Right lobe of liver (tissue), 4 donors: ENCODE measurements around the gene PCCA.

Source experiments
- POLR2A ChIP-seq: fragments of 450-650 bp; IDR thresholded peaks from one replicate; pipeline ENCODE4 v1.6.1; 2017; ENCODE audit warnings: antibody characterized with exemption, mild to moderate bottlenecking
- TF ChIP-seq, protein P1 (sequence below), 4 donors: fragments of 200-600 bp in 3 of 4; fragments of 450-650 bp in 1 of 4; IDR thresholded peaks; one replicate each; pipeline versions ENCODE4 v1.5.1 to v1.8.0; 2016 to 2022; ENCODE audit warnings: antibody characterized with exemption in 4 of 4, mild to moderate bottlenecking in 2 of 4
- donor health status: DM: no; HTN: no; CAD: no.
- donor health status: DM: no; HTN: no; CAD: no.
- donor health status: DM: no; HTN: yes; CAD: no.

DNA sequence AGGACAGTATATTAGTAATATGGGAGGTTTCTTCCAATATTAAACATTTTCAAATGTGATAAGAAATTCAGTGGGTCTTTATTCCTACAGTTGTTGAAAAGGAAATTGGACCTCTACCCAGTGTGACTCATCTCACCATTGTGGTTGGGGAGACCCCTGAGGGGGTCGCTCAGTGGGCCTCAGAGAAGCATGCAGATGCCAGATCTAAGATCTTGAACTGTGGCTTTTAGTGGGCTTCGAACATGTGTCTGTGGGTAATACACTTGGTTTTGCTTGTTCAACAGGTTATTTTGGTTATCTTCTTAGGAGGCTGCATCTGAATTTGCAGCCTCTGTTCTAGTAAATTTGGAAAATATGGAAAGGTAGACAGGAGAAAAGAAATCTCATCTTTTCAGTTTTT lies 132.3 kb downstream of the PCCA start:
- no peak for TF ChIP-seq POLR2A
- TF ChIP-seq, protein P1, sequence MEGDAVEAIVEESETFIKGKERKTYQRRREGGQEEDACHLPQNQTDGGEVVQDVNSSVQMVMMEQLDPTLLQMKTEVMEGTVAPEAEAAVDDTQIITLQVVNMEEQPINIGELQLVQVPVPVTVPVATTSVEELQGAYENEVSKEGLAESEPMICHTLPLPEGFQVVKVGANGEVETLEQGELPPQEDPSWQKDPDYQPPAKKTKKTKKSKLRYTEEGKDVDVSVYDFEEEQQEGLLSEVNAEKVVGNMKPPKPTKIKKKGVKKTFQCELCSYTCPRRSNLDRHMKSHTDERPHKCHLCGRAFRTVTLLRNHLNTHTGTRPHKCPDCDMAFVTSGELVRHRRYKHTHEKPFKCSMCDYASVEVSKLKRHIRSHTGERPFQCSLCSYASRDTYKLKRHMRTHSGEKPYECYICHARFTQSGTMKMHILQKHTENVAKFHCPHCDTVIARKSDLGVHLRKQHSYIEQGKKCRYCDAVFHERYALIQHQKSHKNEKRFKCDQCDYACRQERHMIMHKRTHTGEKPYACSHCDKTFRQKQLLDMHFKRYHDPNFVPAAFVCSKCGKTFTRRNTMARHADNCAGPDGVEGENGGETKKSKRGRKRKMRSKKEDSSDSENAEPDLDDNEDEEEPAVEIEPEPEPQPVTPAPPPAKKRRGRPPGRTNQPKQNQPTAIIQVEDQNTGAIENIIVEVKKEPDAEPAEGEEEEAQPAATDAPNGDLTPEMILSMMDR (IDR thresholded peaks at IDR 0.05) = no peak
